HepG2 (cell line): ENCODE data around the gene ENO2. TPM values are rescaled to one million over a fixed set of nuclear protein-coding genes. Genes with fewer than 3 reads are reported as not detected.
A peak's percentile ranks its signal among the peaks of the same experiment; 100 is the strongest.

ENCODE experiments used
- ESRRA ChIP-seq: sonication (generic); formaldehyde crosslinking; IDR thresholded peaks from 2 replicates; pipeline ENCODE4 v1.5.1; 2020; ENCODE audit warnings: mild to moderate bottlenecking, low read depth, missing genetic modification reagents
- GABPB1 ChIP-seq: IDR thresholded peaks from 2 replicates; pipeline ENCODE4 v1.6.1; 2016; ENCODE audit warnings: mild to moderate bottlenecking, missing genetic modification reagents, moderate library complexity, missing compliant biosample characterization
- IKZF4 ChIP-seq: sonication (generic); formaldehyde crosslinking; IDR thresholded peaks from 2 replicates; pipeline ENCODE4 v1.5.1; 2020; ENCODE audit warnings: borderline replicate concordance, mild to moderate bottlenecking, low read depth, missing genetic modification reagents; ENCODE audit errors: not compliant biosample characterization
- MAFK ChIP-seq, 2 experiments: IDR thresholded peaks in 1 of 2; conservative IDR thresholded peaks in 1 of 2; 2 replicates each; pipeline ENCODE4 v1.6.1; 2011; ENCODE audit warnings: improper control_type of control experiment in 2 of 2, low read length in 2 of 2
- NFE2L1 ChIP-seq: sonication (generic); formaldehyde crosslinking; IDR thresholded peaks from 2 replicates; pipeline ENCODE4 v1.4.0; 2020; ENCODE audit warnings: missing genetic modification reagents, mild to moderate bottlenecking, borderline replicate concordance
- RBM39 ChIP-seq: fragments of 200-400 bp; formaldehyde crosslinking; IDR thresholded peaks from one replicate; pipeline ENCODE4 v1.6.1; 2018; ENCODE audit warnings: antibody characterized with exemption, mild to moderate bottlenecking, low read depth, low read length; ENCODE audit not compliant: poor library complexity, severe bottlenecking
- SKI ChIP-seq: fragments of 450-650 bp; IDR thresholded peaks from one replicate; pipeline ENCODE4 v1.6.1; 2018; ENCODE audit warnings: mild to moderate bottlenecking; ENCODE audit not compliant: partially characterized antibody
- SRSF4 ChIP-seq: fragments of 200-400 bp; formaldehyde crosslinking; IDR thresholded peaks from one replicate; pipeline ENCODE4 v1.6.1; 2018; ENCODE audit warnings: mild to moderate bottlenecking, low read depth, low read length, moderate library complexity; ENCODE audit not compliant: poor library complexity, severe bottlenecking
- TOPORS ChIP-seq: sonication (generic); formaldehyde crosslinking; IDR thresholded peaks from 2 replicates; pipeline ENCODE4 v1.8.0; 2023; ENCODE audit warnings: mild to moderate bottlenecking, missing genetic modification reagents
- ZBTB7A ChIP-seq: sonication (generic); formaldehyde crosslinking; IDR thresholded peaks from 2 replicates; pipeline ENCODE4 v1.8.0; 2022; ENCODE audit warnings: mild to moderate bottlenecking, missing genetic modification reagents
- ZFY ChIP-seq: sonication (generic); formaldehyde crosslinking; IDR thresholded peaks from 2 replicates; pipeline ENCODE4 v1.4.0; 2020; ENCODE audit warnings: missing genetic modification reagents
- ZNF230 ChIP-seq: sonication (generic); formaldehyde crosslinking; IDR thresholded peaks from 2 replicates; pipeline ENCODE4 v1.4.0; 2020; ENCODE audit warnings: mild to moderate bottlenecking, missing genetic modification reagents
- polyA plus RNA-seq, 8 experiments: library from polyadenylated mRNA; depleted of rRNA in 3 of 8; stranded (reverse) in 7 of 8; unstranded in 1 of 8; fragments of >200 nt; fragmentation: Illumina TruSeq in 4 of 8; extraction: Trizol in 4 of 8; gene quantifications; 2 replicates each; pipeline versions ENCODE4 v1.2.1 to v1.2.3, GENCODE V29; 2011 to 2016; ENCODE audit warnings: low read depth in 4 of 8, missing spikeins in 1 of 8, mixed read lengths in 1 of 8; ENCODE audit not compliant: insufficient read depth in 1 of 8
- total RNA-seq, 5 experiments: library from RNA; depleted of rRNA; stranded (reverse); fragments of >200 nt; fragmentation: Illumina TruSeq; extraction: Trizol; gene quantifications; 2 replicates each; pipeline ENCODE4 v1.2.3, GENCODE V29; 2016; ENCODE audit warnings: low read depth in 1 of 5
- TF ChIP-seq, protein P1 (sequence below): sonication (generic); formaldehyde crosslinking; conservative IDR thresholded peaks from 2 replicates; pipeline ENCODE4 v1.8.0; 2022; ENCODE audit warnings: low read depth, missing genetic modification reagents
- TF ChIP-seq, protein P2 (sequence below): sonication (generic); formaldehyde crosslinking; IDR thresholded peaks from 2 replicates; pipeline ENCODE4 v1.4.0; 2020; ENCODE audit warnings: missing genetic modification reagents
- TF ChIP-seq, protein P3 (sequence below): sonication (generic); formaldehyde crosslinking; IDR thresholded peaks from 2 replicates; pipeline ENCODE4 v1.8.0; 2022; ENCODE audit warnings: mild to moderate bottlenecking, missing genetic modification reagents, borderline replicate concordance
- TF ChIP-seq, protein P4 (sequence below): sonication (generic); formaldehyde crosslinking; IDR thresholded peaks from 2 replicates; pipeline ENCODE4 v1.4.0; 2020; ENCODE audit warnings: mild to moderate bottlenecking, missing genetic modification reagents
- TF ChIP-seq, protein P5 (sequence below): sonication (generic); formaldehyde crosslinking; IDR thresholded peaks from 2 replicates; pipeline ENCODE4 v1.4.0; 2020; ENCODE audit warnings: missing genetic modification reagents

The ENO2 gene
- total and polyA plus RNA-seq, 2 of the 13 experiments (the other 11 are each of a cell fraction or from before 2014, with no cell fraction given) = 19.3 to 136 TPM

DNA sequence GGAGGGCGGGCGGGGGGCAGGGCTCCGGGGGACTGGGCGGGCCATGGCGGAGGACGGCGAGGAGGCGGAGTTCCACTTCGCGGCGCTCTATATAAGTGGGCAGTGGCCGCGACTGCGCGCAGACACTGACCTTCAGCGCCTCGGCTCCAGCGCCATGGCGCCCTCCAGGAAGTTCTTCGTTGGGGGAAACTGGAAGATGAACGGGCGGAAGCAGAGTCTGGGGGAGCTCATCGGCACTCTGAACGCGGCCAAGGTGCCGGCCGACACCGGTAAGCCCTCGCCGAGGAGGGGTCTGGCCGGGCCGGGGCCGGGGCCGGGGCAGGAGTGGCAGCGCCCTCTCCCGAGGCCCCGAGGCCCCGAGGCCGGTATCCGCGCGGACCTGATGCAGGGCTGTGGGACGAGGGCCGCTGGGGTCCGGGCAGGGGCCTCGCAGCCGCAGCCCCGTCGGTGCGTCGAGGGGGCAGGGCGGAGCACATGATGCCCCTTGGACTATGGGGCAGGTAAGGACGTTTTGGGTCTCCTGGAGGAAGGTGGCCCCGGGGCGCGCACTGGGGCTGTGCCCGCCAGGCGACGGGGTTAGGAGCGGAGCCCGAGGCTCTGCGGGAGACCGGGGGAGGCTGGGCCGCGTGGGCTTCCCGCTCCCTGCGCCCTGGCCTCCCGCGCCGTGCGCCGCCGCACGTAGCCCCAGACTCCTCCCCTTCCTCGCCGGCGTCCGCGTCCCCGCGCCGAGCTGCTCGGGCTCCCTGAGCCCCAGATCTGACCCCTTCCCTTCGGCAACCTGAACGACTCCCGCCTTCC, 46.8 kb upstream of the ENO2 start, which contains the start of gene TPI1 (continued):
- TF ChIP-seq, protein P1, sequence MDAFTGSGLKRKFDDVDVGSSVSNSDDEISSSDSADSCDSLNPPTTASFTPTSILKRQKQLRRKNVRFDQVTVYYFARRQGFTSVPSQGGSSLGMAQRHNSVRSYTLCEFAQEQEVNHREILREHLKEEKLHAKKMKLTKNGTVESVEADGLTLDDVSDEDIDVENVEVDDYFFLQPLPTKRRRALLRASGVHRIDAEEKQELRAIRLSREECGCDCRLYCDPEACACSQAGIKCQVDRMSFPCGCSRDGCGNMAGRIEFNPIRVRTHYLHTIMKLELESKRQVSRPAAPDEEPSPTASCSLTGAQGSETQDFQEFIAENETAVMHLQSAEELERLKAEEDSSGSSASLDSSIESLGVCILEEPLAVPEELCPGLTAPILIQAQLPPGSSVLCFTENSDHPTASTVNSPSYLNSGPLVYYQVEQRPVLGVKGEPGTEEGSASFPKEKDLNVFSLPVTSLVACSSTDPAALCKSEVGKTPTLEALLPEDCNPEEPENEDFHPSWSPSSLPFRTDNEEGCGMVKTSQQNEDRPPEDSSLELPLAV (CRISPR knock-in tag) = no peak
- TF ChIP-seq, protein P2, sequence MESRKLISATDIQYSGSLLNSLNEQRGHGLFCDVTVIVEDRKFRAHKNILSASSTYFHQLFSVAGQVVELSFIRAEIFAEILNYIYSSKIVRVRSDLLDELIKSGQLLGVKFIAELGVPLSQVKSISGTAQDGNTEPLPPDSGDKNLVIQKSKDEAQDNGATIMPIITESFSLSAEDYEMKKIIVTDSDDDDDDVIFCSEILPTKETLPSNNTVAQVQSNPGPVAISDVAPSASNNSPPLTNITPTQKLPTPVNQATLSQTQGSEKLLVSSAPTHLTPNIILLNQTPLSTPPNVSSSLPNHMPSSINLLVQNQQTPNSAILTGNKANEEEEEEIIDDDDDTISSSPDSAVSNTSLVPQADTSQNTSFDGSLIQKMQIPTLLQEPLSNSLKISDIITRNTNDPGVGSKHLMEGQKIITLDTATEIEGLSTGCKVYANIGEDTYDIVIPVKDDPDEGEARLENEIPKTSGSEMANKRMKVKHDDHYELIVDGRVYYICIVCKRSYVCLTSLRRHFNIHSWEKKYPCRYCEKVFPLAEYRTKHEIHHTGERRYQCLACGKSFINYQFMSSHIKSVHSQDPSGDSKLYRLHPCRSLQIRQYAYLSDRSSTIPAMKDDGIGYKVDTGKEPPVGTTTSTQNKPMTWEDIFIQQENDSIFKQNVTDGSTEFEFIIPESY (CRISPR knock-in tag) = no peak
- no peak for TF ChIP-seq IKZF4
- peak; percentile 15 for TF ChIP-seq SKI
- no peak for TF ChIP-seq NFE2L1
- TF ChIP-seq SRSF4 = no peak
- TF ChIP-seq, protein P3, sequence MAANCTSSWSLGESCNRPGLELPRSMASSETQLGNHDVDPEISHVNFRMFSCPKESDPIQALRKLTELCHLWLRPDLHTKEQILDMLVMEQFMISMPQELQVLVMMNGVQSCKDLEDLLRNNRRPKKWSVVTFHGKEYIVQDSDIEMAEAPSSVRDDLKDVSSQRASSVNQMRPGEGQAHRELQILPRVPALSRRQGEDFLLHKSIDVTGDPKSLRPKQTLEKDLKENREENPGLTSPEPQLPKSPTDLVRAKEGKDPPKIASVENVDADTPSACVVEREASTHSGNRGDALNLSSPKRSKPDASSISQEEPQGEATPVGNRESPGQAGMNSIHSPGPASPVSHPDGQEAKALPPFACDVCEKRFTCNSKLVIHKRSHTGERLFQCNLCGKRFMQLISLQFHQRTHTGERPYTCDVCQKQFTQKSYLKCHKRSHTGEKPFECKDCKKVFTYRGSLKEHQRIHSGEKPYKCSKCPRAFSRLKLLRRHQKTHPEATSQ (CRISPR knock-in tag) = no peak
- TF ChIP-seq TOPORS (CRISPR knock-in tag) = 0 out of 2 replicates have a peak, but pooled peaks have one; percentile 74
- peak; percentile 90 for TF ChIP-seq RBM39
- TF ChIP-seq, protein P4, sequence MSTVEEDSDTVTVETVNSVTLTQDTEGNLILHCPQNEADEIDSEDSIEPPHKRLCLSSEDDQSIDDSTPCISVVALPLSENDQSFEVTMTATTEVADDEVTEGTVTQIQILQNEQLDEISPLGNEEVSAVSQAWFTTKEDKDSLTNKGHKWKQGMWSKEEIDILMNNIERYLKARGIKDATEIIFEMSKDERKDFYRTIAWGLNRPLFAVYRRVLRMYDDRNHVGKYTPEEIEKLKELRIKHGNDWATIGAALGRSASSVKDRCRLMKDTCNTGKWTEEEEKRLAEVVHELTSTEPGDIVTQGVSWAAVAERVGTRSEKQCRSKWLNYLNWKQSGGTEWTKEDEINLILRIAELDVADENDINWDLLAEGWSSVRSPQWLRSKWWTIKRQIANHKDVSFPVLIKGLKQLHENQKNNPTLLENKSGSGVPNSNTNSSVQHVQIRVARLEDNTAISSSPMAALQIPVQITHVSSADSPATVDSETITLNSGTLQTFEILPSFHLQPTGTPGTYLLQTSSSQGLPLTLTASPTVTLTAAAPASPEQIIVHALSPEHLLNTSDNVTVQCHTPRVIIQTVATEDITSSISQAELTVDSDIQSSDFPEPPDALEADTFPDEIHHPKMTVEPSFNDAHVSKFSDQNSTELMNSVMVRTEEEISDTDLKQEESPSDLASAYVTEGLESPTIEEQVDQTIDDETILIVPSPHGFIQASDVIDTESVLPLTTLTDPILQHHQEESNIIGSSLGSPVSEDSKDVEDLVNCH (CRISPR knock-in tag) = no peak
- no peak for TF ChIP-seq ZBTB7A (CRISPR knock-in tag)
- TF ChIP-seq, protein P5, sequence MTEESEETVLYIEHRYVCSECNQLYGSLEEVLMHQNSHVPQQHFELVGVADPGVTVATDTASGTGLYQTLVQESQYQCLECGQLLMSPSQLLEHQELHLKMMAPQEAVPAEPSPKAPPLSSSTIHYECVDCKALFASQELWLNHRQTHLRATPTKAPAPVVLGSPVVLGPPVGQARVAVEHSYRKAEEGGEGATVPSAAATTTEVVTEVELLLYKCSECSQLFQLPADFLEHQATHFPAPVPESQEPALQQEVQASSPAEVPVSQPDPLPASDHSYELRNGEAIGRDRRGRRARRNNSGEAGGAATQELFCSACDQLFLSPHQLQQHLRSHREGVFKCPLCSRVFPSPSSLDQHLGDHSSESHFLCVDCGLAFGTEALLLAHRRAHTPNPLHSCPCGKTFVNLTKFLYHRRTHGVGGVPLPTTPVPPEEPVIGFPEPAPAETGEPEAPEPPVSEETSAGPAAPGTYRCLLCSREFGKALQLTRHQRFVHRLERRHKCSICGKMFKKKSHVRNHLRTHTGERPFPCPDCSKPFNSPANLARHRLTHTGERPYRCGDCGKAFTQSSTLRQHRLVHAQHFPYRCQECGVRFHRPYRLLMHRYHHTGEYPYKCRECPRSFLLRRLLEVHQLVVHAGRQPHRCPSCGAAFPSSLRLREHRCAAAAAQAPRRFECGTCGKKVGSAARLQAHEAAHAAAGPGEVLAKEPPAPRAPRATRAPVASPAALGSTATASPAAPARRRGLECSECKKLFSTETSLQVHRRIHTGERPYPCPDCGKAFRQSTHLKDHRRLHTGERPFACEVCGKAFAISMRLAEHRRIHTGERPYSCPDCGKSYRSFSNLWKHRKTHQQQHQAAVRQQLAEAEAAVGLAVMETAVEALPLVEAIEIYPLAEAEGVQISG = peak; percentile 41
- no peak for TF ChIP-seq MAFK (conservative IDR thresholded peaks at IDR 0.05 in 1 of 2, IDR thresholded peaks at IDR 0.05 in 1 of 2; ENCODE audit: low read length in 2 of 2)
- no peak for TF ChIP-seq ESRRA (CRISPR knock-in tag)
- TF ChIP-seq GABPB1 (CRISPR knock-in tag) = peak; percentile 65
- TF ChIP-seq ZNF230 (CRISPR knock-in tag) = peak; percentile 21; the same call in 1 of the 2 replicates
- peak; percentile 72 for TF ChIP-seq ZFY
